Ishikawa (cell line): ENCODE measurements around the gene HOXB1.

ENCODE experiments used
- CEBPB ChIP-seq: IDR thresholded peaks from 2 replicates; pipeline ENCODE4 v1.6.1; 2012
- CREB1 ChIP-seq: IDR thresholded peaks from 2 replicates; pipeline ENCODE4 v1.6.1; 2012; ENCODE audit warnings: low read depth
- EGR1 ChIP-seq: IDR thresholded peaks from 2 replicates; pipeline ENCODE4 v1.6.1; 2012
- EP300 ChIP-seq: IDR thresholded peaks from 2 replicates; pipeline ENCODE4 v1.6.1; 2012; ENCODE audit warnings: borderline replicate concordance
- FOXM1 ChIP-seq: IDR thresholded peaks from 2 replicates; pipeline ENCODE4 v1.6.1; 2012; ENCODE audit warnings: low read depth, borderline replicate concordance
- NFIC ChIP-seq: IDR thresholded peaks from 2 replicates; pipeline ENCODE4 v1.6.1; 2012
- RAD21 ChIP-seq: IDR thresholded peaks from 2 replicates; pipeline ENCODE4 v1.6.1; 2012; ENCODE audit warnings: low read depth
- REST ChIP-seq: IDR thresholded peaks from 2 replicates; pipeline ENCODE4 v1.6.1; 2012; ENCODE audit warnings: low read depth, mild to moderate bottlenecking
- TAF1 ChIP-seq: IDR thresholded peaks from 2 replicates; pipeline ENCODE4 v1.6.1; 2012; ENCODE audit warnings: low read depth, mild to moderate bottlenecking
- TCF12 ChIP-seq: IDR thresholded peaks from 2 replicates; pipeline ENCODE4 v1.6.1; 2012; ENCODE audit warnings: low read depth
- TEAD4 ChIP-seq: IDR thresholded peaks from 2 replicates; pipeline ENCODE4 v1.6.1; 2012
- YY1 ChIP-seq: IDR thresholded peaks from 2 replicates; pipeline ENCODE4 v1.6.1; 2012; ENCODE audit warnings: low read depth
- ZBTB7A ChIP-seq: IDR thresholded peaks from 2 replicates; pipeline ENCODE4 v1.6.1; 2012; ENCODE audit warnings: low read depth
- TF ChIP-seq, protein P1 (sequence below): IDR thresholded peaks from 2 replicates; pipeline ENCODE4 v1.6.1; 2012
- TF ChIP-seq, protein P2 (sequence below): IDR thresholded peaks from 2 replicates; pipeline ENCODE4 v1.6.1; 2012

HOXB1 gene

GRCh38 chr17:48519427-48519826, 11.4 kb downstream of the HOXB1 start:
- TF ChIP-seq, protein P1, sequence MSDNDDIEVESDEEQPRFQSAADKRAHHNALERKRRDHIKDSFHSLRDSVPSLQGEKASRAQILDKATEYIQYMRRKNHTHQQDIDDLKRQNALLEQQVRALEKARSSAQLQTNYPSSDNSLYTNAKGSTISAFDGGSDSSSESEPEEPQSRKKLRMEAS, result no peak
- TF ChIP-seq REST (no peak), CEBPB (no peak), TAF1 (no peak)

- no peak for TF ChIP-seq ZBTB7A
- no peak for TF ChIP-seq CEBPB
- no peak for TF ChIP-seq TAF1
Measured at GRCh38 chr17:48517478-48517877, 13.3 kb downstream of the HOXB1 start.

GRCh38 chr17:48515925-48516900, 14.6 kb downstream of the HOXB1 start:
- TF ChIP-seq REST (no peak), TAF1 (no peak), FOXM1 (no peak), EP300 (no peak), ZBTB7A (no peak), CREB1 (no peak), NFIC (no peak), RAD21 (no peak), TCF12 (no peak), EGR1 (no peak), CEBPB (no peak), TEAD4 (no peak), YY1 (no peak)
- TF ChIP-seq, protein P2, sequence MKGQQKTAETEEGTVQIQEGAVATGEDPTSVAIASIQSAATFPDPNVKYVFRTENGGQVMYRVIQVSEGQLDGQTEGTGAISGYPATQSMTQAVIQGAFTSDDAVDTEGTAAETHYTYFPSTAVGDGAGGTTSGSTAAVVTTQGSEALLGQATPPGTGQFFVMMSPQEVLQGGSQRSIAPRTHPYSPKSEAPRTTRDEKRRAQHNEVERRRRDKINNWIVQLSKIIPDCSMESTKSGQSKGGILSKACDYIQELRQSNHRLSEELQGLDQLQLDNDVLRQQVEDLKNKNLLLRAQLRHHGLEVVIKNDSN, result no peak
- TF ChIP-seq, protein P1, result no peak

- TF ChIP-seq, protein P2, result no peak
- no peak for TF ChIP-seq TEAD4
- no peak for TF ChIP-seq TCF12
- no peak for TF ChIP-seq RAD21
- no peak for TF ChIP-seq CREB1
- no peak for TF ChIP-seq EP300
- no peak for TF ChIP-seq EGR1
- TF ChIP-seq TAF1, result no peak
- TF ChIP-seq YY1, result no peak
- no peak for TF ChIP-seq NFIC
- TF ChIP-seq ZBTB7A, result no peak
- TF ChIP-seq, protein P1, result no peak
Measured at GRCh38 chr17:48514477-48514876, 16.3 kb downstream of the HOXB1 start.

- TF ChIP-seq CEBPB (no peak), TEAD4 (no peak), EGR1 (no peak), REST (no peak), TCF12 (no peak), EP300 (no peak), CREB1 (no peak), TAF1 (no peak), FOXM1 (no peak), YY1 (no peak), ZBTB7A (no peak), NFIC (no peak)
- TF ChIP-seq, protein P1, result no peak
- TF ChIP-seq, protein P2, result no peak
Measured at GRCh38 chr17:48513666-48514455, 16.9 kb downstream of the HOXB1 start.
